Heart left ventricle (tissue), 16 donors: ENCODE measurements around the gene KIAA1217. TPM values are rescaled to one million over a fixed set of nuclear protein-coding genes. Genes with fewer than 3 reads are reported as not detected.

Experiments used
- ATAC-seq, 4 donors: fragments of 200-7000 bp; cut with Tn5 transposase; one replicate each; pipeline ENCODE4 v1.9.1; 2020 to 2022; ENCODE audit warnings: moderate library complexity in 4 of 4, mild to moderate bottlenecking in 3 of 4, moderate number of reproducible peaks in 1 of 4
- DNase-seq, 5 donors: peaks; one replicate each; pipeline ENCODE4 v3.0.0-alpha.2; 2020
- H3K27ac ChIP-seq, 12 donors: fragments of 200-600 bp; sonication (generic) in 4 of 12; one replicate each; pipeline versions ENCODE4 v1.5.0 to v1.8.0; 2016 to 2022; ENCODE audit warnings: mild to moderate bottlenecking in 2 of 12
- H3K27me3 ChIP-seq, 9 donors: fragments of 200-600 bp; sonication (generic) in 2 of 9; one replicate each; pipeline versions ENCODE4 v1.5.1 to v1.8.0; 2016 to 2022; ENCODE audit warnings: mild to moderate bottlenecking in 3 of 9
- H3K36me3 ChIP-seq, 9 donors: fragments of 200-600 bp; sonication (generic) in 2 of 9; one replicate each; pipeline versions ENCODE4 v1.5.0 to v1.8.0; 2018 to 2022; ENCODE audit warnings: mild to moderate bottlenecking in 2 of 9
- H3K4me1 ChIP-seq, 12 donors: fragments of 200-600 bp; sonication (generic) in 4 of 12; one replicate each; pipeline versions ENCODE4 v1.5.0 to v1.8.0; 2016 to 2022; ENCODE audit warnings: mild to moderate bottlenecking in 3 of 12
- H3K4me3 ChIP-seq, 12 donors: fragments of 200-600 bp; sonication (generic) in 4 of 12; one replicate each; pipeline versions ENCODE4 v1.5.0 to v1.8.0; 2017 to 2022; ENCODE audit warnings: mild to moderate bottlenecking in 9 of 12, moderate library complexity in 4 of 12
- H3K9me3 ChIP-seq, 12 donors: fragments of 200-600 bp; sonication (generic) in 4 of 12; one replicate each; pipeline versions ENCODE4 v1.5.0 to v1.8.0; 2016 to 2022; ENCODE audit warnings: mild to moderate bottlenecking in 1 of 12
- CTCF ChIP-seq, 12 donors: fragments of 200-600 bp; sonication (generic) in 4 of 12; IDR thresholded peaks; one replicate each; pipeline versions ENCODE4 v1.5.0 to v1.8.0; 2018 to 2022; ENCODE audit warnings: antibody characterized with exemption in 12 of 12, mild to moderate bottlenecking in 5 of 12
- POLR2A ChIP-seq, 2 donors: fragments of 450-650 bp; IDR thresholded peaks; one replicate each; pipeline ENCODE4 v1.6.1; 2017; ENCODE audit warnings: antibody characterized with exemption in 2 of 2, mild to moderate bottlenecking in 2 of 2, moderate library complexity in 2 of 2
- WGBS, 4 donors: extraction: QIAGEN DNeasy Blood & Tissue Kit in 2 of 4; methylation state at CpG; one replicate each; pipeline versions ENCODE4 v1.1.5 to v1.1.7; 2013 to 2018; 5-methylcytosine and 5-hydroxymethylcytosine counted together
- intact Hi-C, 10 donors: fragments of 100-400 bp; cut with DNase I; formaldehyde crosslinking; loops; one replicate each; pipeline versions ENCODE4 v1.11.1 to v1.14.2; 2022
- polyA plus RNA-seq, 2 donors: library from polyadenylated mRNA; stranded (reverse); fragments of 200-250 nt; gene quantifications; one replicate each; pipeline ENCODE4 v1.2.3, GENCODE V29; 2013
- total RNA-seq, 9 donors: library from RNA; depleted of rRNA in 2 of 9; stranded (reverse); fragments of >200 nt in 2 of 9; fragmentation: NEBNext Ultra II Directional in 3 of 9; extraction: Animal tissue kit (Norgen Biotek cat#: 25700) in 3 of 9; gene quantifications; one replicate each; pipeline versions ENCODE4 v1.1.0 to v1.2.4, GENCODE V29; 2016 to 2023
- donor health status: ischemic (EF 13 %, LVEDD 7.1; RV severe dilation, severe dysfunction).
- donor health status: healthy with polysubstance abuse.
- donor health status: DM: no; HTN: yes; CAD: no.
- donor health status: DM: no; HTN: no; CAD: no.
- donor health status: ischemic (EF 25% LVEDD 6.9; RV normal size, moderate dysfunction).
- donor health status: ischemic (EF 25% LVEDD 5.7; RV mildly dilated, moderate dysfunction).
- donor health status: healthy.
- donor health status: DM: yes; HTN: yes; CAD: no.
- donor health status: ischemic (EF 35%, LVEDD 5.7; RV mildly dilated, moderate dysfunction).
- donor health status: nonischemic (EF 11% LVEDD 7.7; RV severe dilation, severe dysfunction).
- donor health status: DM: yes; HTN: yes; CAD: no.
- donor health status: PGD.
- donor health status: ischemic (EF 29% LVEDD 5.4; RV normal size, mild dysfunction).
- donor health status: nonischemic (EF 23%, LVEDD 6.1; RV moderate dilation, normal function).

KIAA1217 gene
- total and polyA plus RNA-seq, 11 donors = 12.7 to 66.7 (median 33.5) TPM

DNA sequence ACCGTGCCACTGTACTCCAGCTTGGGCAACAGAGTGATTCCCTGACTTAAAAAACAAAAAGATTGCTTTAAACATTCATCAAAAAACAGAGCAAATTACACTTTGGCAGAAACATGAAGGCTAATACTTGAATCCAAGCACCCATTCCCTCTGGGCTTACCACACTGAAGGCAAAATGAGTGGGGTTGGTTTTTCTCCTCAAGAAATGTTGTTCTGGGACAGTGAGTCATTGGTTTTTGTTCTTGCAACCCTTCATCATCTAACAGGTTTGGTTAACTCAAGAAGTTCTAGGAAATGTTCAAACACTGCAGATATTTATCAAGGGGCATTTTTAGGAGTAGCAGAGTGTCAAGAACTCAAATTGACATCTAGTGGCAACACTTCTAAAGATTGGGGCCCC lies 60.5 kb downstream of the KIAA1217 start:
- Histone ChIP-seq H3K27ac (no peak overlapping the region), H3K27me3 (no peaks in the 10 kb centered on the region), H3K9me3 (no peaks in the 10 kb centered on the region), H3K36me3 (peaks cover 0 to 9% (median 0%) of the 10 kb centered on the region in 9 donors), H3K4me3 (no peak overlapping the region), H3K4me1 (peaks cover 0 to 5% (median 0%) of the 10 kb centered on the region in 12 donors)
- TF ChIP-seq POLR2A (IDR thresholded peaks at IDR 0.05) (no peak), CTCF (IDR thresholded peaks at IDR 0.05) (no peak)
- WGBS, 4 donors = 96 to 100% (median 99%) methylated on average over 1 of the region's 1 CpG
- intact Hi-C loops = no loop called here
- no peak for ATAC-seq
- no peak for DNase-seq

GRCh38 chr10:24272374-24272773 lies 63.4 kb downstream of the KIAA1217 start:
- ATAC-seq (no peak), DNase-seq (no peak)
- Histone ChIP-seq H3K36me3 (peaks cover 0 to 9% (median 0%) of the 10 kb centered on the region in 9 donors), H3K27ac (no peak overlapping the region), H3K4me3 (no peak overlapping the region), H3K9me3 (no peaks in the 10 kb centered on the region), H3K27me3 (no peaks in the 10 kb centered on the region), H3K4me1 (peaks cover 0 to 9% (median 0%) of the 10 kb centered on the region in 12 donors)
- TF ChIP-seq CTCF (IDR thresholded peaks at IDR 0.05) (no peak), POLR2A (IDR thresholded peaks at IDR 0.05) (no peak)
- intact Hi-C loops = no loop called here
- WGBS, 4 donors = 90 to 91% (median 91%) methylated on average over 7 of the region's 7 CpGs

GRCh38 chr10:24277277-24277676 lies 68.3 kb downstream of the KIAA1217 start:
- Histone ChIP-seq H3K4me3 (no peak overlapping the region), H3K9me3 (peaks cover 0 to 11% (median 0%) of the 10 kb centered on the region in 12 donors), H3K4me1 (peaks cover 0 to 18% (median 0%) of the 10 kb centered on the region in 12 donors), H3K27ac (peak overlapping the region in 10 of 12 donors; percentile 7 to 85 (median 38)), H3K27me3 (no peaks in the 10 kb centered on the region), H3K36me3 (no peaks in the 10 kb centered on the region)
- WGBS, 4 donors = 88 to 100% (median 98%) methylated on average over 3 of the region's 3 CpGs
- DNase-seq (no peak), ATAC-seq (no peak)
- no peak for TF ChIP-seq POLR2A (IDR thresholded peaks at IDR 0.05)
- no peak for TF ChIP-seq CTCF (IDR thresholded peaks at IDR 0.05)
- intact Hi-C loops = no loop called here

- intact Hi-C loops = no loop called here
- H3K4me3 ChIP-seq = no peak overlapping the region
- 61 to 82% (median 69%) methylated on average over 5 to 9 of the region's 9 CpGs for WGBS, 4 donors
- H3K9me3 ChIP-seq = peaks cover 0 to 11% (median 0%) of the 10 kb centered on the region in 12 donors
- ATAC-seq (peak; percentile 91 to 96 (median 93)), DNase-seq (peak; percentile 14 to 79 (median 43))
- TF ChIP-seq CTCF (IDR thresholded peaks at IDR 0.05) (no peak), POLR2A (IDR thresholded peaks at IDR 0.05) (no peak)
- H3K27me3 ChIP-seq = no peaks in the 10 kb centered on the region
- H3K27ac ChIP-seq = peak overlapping the region; percentile 7 to 85 (median 38)
- no peaks in the 10 kb centered on the region for H3K36me3 ChIP-seq
- peaks cover 0 to 18% (median 0%) of the 10 kb centered on the region in 12 donors for H3K4me1 ChIP-seq
Observed at GRCh38 chr10:24277771-24278170, 68.8 kb downstream of the KIAA1217 start.
